ENCODE data around the gene ALPG.
"Not testable (repeated sequence)": the region's sequence is repeated elsewhere in the genome, so short reads cannot be mapped to it uniquely, and the experiment has no call there.

ALPG gene

DNA sequence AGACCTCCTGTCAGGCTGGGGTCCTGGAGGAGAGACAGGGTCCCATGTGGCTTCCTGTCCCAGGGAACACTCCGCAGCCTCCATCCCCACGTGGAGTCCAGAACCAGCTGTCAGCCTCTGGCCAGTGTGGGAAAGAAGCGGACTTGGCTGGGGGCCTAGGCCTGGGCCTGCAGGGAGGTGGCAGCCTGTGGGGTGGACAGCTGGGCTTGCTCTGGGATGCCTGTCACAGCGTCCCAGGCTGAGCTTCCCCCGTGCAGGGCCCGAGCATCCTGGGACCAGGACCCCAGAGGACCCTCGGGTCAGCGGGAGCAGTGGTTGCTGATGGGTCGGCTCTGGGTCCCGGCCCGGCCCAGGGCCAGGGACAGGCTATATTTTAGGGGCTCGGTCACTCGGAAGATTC lies 35.8 kb downstream of the ALPG start:
- not testable (repeated sequence) for H3K9ac ChIP-seq (ENCODE audit: low read length); H3K36me3 ChIP-seq (ENCODE audit: control insufficient read depth, insufficient read depth, low read length); H3K27me3 ChIP-seq (ENCODE audit: control insufficient read depth, insufficient read depth, low read length); H3K9me3 ChIP-seq (ENCODE audit: control insufficient read depth, low read length); H3K4me1 ChIP-seq (ENCODE audit: control insufficient read depth, insufficient read depth, low read length); H3K4me3 ChIP-seq (ENCODE audit: low read length)

DNA sequence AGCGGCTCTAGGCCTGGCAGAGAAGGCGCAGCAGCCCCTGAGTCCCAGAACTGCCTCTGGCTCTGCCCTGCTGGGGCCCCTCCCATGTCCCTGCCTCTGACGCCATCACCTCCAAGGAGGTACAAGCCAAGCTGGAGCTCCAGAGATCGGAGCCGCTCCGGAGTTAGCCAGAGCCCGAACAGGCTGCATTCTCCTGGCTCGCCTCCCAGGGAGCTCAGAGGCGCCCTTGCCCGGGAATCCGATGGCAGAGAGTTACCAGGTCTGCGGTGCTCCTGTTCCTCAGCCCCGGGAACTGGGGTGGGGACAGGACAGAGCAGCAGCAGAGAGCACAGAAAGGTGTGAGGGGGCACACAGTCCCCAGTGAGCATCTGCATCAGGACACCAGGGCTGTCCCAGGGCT lies 36.4 kb downstream of the ALPG start:
- H3K27me3 ChIP-seq (ENCODE audit: control insufficient read depth, insufficient read depth, low read length); H3K4me3 ChIP-seq (ENCODE audit: low read length); H3K36me3 ChIP-seq (ENCODE audit: control insufficient read depth, insufficient read depth, low read length); H3K9ac ChIP-seq (ENCODE audit: low read length); H3K4me1 ChIP-seq (ENCODE audit: control insufficient read depth, insufficient read depth, low read length); H3K9me3 ChIP-seq (ENCODE audit: control insufficient read depth, low read length): not testable (repeated sequence)

DNA sequence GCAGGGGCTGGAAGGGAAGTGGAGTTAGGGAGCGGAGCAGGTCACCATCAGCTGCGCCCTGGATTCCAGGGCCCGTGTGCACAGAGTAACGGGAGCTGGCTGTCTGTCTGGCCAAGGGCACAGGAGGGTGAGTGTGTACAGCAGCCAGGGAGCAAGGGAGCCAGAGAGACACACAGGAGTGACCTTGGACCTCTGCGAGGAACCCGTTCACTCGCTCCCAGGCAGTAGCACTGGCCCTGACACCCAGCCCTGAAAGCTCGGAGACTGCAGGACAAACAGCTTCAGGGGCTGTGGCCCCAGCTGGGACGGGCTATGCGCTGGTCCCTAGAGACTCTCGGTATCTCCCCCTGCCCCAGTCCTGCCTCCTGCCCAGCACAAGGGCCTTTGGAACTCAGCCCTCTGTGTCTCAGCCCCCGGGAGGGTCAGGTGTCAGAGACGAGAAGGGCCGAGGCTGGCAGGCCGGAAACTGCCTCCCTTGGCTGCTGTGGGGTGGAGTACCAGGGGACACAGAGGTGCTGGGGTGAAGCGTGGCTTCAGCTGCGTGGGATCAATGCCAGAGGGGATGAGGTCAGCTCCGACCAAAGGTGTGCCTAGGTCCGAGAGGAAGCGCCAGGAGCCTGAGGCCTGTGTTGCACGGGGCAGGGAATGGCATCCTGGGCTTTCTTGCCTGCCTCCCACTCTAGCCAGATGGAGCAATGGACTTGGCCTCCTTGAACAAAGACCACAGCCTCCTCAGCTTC lies 37.2 kb downstream of the ALPG start:
- H3K4me3 ChIP-seq (ENCODE audit: low read length); H3K27me3 ChIP-seq (ENCODE audit: control insufficient read depth, insufficient read depth, low read length); H3K9ac ChIP-seq (ENCODE audit: low read length); H3K36me3 ChIP-seq (ENCODE audit: control insufficient read depth, insufficient read depth, low read length); H3K9me3 ChIP-seq (ENCODE audit: control insufficient read depth, low read length); H3K4me1 ChIP-seq (ENCODE audit: control insufficient read depth, insufficient read depth, low read length): not testable (repeated sequence)

DNA sequence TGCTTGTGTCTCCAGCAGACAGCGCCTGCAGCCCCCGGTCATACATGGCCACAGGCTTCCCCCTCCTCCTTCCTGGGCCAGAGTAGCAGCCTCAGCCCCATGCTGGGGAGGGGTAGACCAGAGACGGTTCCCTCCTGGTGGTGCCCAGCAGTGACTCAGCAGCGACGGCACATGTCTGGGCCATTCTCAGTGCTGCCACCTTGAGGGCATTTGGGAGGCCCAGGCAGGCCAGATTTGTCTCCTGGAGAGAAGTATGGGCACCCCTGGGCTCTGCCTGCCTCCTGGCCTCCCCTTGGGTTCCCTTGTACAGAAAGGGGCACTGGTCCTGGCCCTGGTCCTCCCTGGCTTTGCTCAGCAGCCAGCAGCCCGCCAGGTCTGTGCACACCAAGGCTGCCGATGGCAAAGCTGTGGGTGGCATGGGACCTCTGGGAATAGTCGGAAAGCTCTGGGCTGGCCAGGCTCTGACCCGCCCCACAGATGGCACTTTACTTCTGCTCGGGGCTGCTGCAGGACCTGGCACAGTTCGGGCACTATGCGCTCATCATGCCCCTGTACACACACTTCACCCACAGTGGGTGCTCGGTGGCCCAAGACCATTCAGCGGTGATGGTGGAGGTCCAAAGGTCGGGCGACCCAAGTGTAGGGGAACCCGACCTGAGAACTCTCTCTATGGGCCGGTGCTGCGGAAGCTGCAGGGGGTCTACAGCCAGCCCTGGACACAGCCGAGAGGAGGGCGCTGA lies 37.9 kb downstream of the ALPG start:
- Histone ChIP-seq H3K27me3 (ENCODE audit: control insufficient read depth, insufficient read depth, low read length) (peaks cover 3% of the 10 kb centered on the region), H3K4me1 (ENCODE audit: control insufficient read depth, insufficient read depth, low read length) (no peaks in the 10 kb centered on the region), H3K9ac (ENCODE audit: low read length) (no peak overlapping the region), H3K9me3 (ENCODE audit: control insufficient read depth, low read length) (no peaks in the 10 kb centered on the region), H3K36me3 (ENCODE audit: control insufficient read depth, insufficient read depth, low read length) (no peaks in the 10 kb centered on the region), H3K4me3 (ENCODE audit: low read length) (no peak overlapping the region)

DNA sequence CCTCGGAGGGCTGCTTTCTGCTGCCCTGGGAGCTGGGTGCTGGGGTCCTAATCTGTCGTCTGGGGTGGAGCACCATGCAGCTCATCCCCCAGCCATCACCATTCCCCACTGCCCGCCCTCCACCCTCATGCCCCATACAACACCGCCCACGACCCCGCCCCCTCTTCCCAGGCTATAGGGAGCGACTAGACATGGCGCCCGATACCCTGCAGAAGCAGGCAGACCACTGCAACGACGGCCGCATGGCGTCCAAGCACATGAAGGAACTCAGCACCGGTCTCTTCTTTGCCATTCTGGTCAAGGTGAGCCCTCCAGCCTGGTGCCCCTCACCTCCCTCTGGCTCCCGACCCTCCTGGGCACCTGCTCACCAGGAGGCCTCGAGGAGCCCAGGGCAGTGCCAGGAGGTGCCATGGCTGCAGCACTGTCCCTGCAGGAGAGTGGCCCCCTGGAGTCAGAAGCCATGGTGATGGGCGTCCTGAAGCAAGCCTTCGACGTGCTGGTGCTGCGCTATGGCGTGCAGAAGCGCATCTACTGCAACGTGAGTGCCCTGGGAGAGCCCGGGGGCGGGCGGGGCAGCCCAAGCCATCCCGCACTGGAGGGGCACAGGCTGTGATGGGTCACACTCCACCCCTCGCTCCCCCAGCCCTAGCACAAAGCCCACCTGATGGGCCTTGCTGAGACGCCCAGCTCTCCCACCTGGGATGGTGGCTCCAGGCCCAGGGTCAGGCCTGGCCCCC lies 38.7 kb downstream of the ALPG start:
- H3K9me3 ChIP-seq (ENCODE audit: control insufficient read depth, low read length); H3K4me3 ChIP-seq (ENCODE audit: low read length); H3K4me1 ChIP-seq (ENCODE audit: control insufficient read depth, insufficient read depth, low read length); H3K36me3 ChIP-seq (ENCODE audit: control insufficient read depth, insufficient read depth, low read length); H3K9ac ChIP-seq (ENCODE audit: low read length); H3K27me3 ChIP-seq (ENCODE audit: control insufficient read depth, insufficient read depth, low read length): not testable (repeated sequence)

DNA sequence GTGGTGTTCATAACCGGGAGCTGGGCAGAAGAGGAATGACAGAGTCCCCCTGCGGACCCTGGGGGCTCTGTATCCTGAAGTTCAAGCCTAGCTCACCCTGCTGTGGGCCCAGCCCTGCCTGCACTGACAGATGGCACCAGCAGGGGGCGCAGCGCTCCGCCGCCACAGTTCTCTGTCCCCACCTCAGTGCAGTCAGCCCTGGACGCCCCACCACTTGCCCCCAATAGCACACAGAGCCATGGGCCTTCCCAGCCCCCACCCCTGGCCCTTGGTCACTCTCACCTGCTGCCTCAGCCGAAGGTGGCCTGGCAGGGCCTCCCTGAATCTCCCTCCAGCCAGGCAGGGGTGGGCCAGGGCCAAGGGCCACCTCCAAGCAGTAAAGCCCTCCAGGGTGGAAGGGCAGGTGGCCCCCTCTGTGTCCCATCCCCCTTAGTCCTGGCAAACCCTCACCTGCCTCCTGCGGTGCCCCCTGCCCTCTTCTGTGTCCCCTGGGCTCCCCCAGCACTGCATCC lies 39.7 kb downstream of the ALPG start:
- not testable (repeated sequence) for H3K36me3 ChIP-seq (ENCODE audit: control insufficient read depth, insufficient read depth, low read length); H3K9ac ChIP-seq (ENCODE audit: low read length); H3K4me1 ChIP-seq (ENCODE audit: control insufficient read depth, insufficient read depth, low read length); H3K27me3 ChIP-seq (ENCODE audit: control insufficient read depth, insufficient read depth, low read length); H3K4me3 ChIP-seq (ENCODE audit: low read length); H3K9me3 ChIP-seq (ENCODE audit: control insufficient read depth, low read length)

DNA sequence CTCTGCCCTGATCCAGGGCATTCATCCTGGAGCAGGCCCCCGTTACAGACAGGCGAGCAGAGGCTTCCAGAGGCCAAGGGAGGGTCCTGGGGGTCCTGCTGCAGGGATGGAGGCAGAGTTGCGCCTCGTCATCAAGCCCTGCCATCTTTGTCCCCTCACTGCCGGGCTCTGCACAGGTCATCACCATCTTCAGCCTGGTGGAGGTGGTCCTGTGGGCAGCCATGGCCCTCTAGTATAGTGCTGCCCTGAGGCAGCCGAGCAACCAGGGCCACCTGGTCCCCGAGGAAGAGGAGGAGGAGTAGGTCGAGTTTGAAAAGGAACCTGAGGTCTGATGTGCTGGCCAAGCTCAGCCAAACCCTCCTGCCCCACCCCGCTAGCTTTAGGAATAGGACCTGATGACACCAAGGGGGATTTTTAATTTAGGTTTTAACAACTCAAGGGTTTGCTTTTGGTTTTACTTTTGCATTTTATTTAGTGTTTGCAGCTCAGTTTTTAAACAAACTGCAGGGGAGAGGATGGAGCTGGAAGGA lies 40.5 kb downstream of the ALPG start:
- H3K27me3 ChIP-seq (ENCODE audit: control insufficient read depth, insufficient read depth, low read length): no peaks in the 10 kb centered on the region
- H3K9me3 ChIP-seq (ENCODE audit: control insufficient read depth, low read length): no peaks in the 10 kb centered on the region
- no peak overlapping the region for H3K4me3 ChIP-seq (ENCODE audit: low read length)
- H3K9ac ChIP-seq (ENCODE audit: low read length): no peak overlapping the region
- H3K4me1 ChIP-seq (ENCODE audit: control insufficient read depth, insufficient read depth, low read length): no peaks in the 10 kb centered on the region
- H3K36me3 ChIP-seq (ENCODE audit: control insufficient read depth, insufficient read depth, low read length): no peaks in the 10 kb centered on the region

DNA sequence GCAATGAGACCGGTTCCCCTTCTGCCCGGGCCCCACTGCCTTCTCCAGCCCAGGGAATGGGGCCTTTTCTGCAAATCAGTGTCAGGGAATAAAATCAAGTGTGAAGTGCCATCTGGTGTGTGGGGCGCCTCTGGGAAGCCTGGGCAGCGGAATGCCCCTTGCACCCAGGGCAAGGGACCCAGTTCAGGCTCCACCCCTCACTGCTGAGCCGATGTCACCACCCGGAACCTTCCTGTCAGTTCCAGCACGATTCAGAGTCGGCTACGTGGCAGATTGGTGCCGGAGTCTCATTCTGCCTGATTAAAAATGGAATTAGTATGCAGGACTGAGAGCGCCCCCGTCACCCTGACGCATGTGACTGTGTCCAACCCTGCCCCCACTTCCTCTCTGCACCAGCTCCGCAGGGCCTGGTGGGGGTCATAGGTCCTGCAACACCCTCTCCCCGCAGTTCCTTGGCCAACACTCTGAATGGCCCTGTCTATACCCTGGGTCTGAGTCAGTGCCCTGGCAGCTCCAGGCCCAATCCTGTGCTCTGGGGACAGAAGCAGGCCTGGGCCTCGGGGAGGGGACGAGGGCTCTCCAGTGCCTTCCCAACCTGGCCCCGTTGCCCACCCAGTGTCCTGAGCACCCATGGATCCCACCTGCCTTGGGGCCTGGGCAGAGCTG lies 41.1 kb downstream of the ALPG start:
- Histone ChIP-seq H3K4me3 (ENCODE audit: low read length) (no peak overlapping the region), H3K4me1 (ENCODE audit: control insufficient read depth, insufficient read depth, low read length) (no peaks in the 10 kb centered on the region), H3K36me3 (ENCODE audit: control insufficient read depth, insufficient read depth, low read length) (no peaks in the 10 kb centered on the region), H3K27me3 (ENCODE audit: control insufficient read depth, insufficient read depth, low read length) (no peaks in the 10 kb centered on the region), H3K9me3 (ENCODE audit: control insufficient read depth, low read length) (no peaks in the 10 kb centered on the region), H3K9ac (ENCODE audit: low read length) (no peak overlapping the region)

DNA sequence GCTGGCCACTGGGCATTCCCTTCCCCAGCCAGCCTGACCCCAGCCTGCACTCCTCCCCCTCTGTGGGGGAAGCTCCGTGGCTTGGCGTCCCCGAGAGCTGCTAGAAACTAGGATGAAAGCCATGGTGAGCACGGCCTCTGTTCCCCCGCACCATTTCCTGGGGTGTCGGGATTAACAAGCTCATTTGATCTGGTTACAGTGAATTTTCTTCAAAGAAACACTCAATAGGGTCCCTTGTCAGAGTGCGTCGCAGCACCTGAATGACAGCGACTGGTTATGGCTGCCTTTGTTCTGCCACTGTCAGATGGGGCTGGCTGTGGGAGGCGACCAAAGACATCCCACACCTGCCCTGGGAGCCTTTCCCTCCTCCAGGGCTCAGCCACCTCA lies 41.7 kb downstream of the ALPG start:
- Histone ChIP-seq H3K4me1 (ENCODE audit: control insufficient read depth, insufficient read depth, low read length) (no peaks in the 10 kb centered on the region), H3K4me3 (ENCODE audit: low read length) (no peak overlapping the region), H3K36me3 (ENCODE audit: control insufficient read depth, insufficient read depth, low read length) (no peaks in the 10 kb centered on the region), H3K27me3 (ENCODE audit: control insufficient read depth, insufficient read depth, low read length) (no peaks in the 10 kb centered on the region), H3K9ac (ENCODE audit: low read length) (no peak overlapping the region), H3K9me3 (ENCODE audit: control insufficient read depth, low read length) (no peaks in the 10 kb centered on the region)

DNA sequence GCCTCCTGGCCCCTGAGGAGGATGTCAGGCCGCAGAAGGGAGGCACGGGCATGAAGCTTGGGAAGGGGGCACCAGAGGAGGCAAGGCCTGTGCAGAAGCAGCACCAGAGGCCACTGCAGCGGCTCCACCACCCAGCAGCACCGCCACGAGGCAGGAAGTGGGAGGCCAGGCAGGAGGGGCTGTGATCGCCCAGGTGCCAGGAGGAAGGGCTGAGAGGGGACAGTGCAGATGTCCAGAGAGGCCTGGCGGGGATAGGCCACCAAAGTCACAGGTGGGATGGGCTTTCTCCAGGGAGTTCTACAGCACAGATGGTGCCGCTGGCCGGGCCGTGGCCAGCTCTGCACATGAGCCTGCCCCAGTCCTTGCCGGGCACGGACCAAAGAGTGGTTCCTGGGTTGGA lies 43.3 kb downstream of the ALPG start:
- H3K9ac ChIP-seq (ENCODE audit: low read length): no peak overlapping the region
- H3K36me3 ChIP-seq (ENCODE audit: control insufficient read depth, insufficient read depth, low read length): no peaks in the 10 kb centered on the region
- no peak overlapping the region for H3K4me3 ChIP-seq (ENCODE audit: low read length)
- no peaks in the 10 kb centered on the region for H3K4me1 ChIP-seq (ENCODE audit: control insufficient read depth, insufficient read depth, low read length)
- H3K9me3 ChIP-seq (ENCODE audit: control insufficient read depth, low read length): no peaks in the 10 kb centered on the region
- H3K27me3 ChIP-seq (ENCODE audit: control insufficient read depth, insufficient read depth, low read length): no peaks in the 10 kb centered on the region

DNA sequence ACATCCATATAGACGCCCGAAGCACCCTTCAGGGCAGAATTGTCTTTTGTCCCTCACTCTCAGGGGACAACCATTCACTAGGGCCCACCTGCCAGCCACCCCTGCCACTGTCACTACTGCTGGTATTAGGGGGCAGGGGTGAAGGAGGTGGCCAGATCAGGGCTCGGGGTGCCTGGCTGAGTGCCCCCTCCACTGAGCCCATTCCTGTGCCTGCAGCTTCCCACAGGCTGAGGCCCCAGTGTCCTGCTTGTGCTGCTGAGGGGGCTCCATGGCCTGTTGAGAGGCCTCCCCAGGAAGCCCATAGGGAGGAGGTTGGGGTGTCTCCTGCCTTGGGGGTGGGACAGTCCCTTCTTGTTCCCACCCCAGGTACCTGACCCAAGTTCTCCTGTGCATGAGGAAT lies 45.0 kb downstream of the ALPG start:
- H3K9me3 ChIP-seq (ENCODE audit: control insufficient read depth, low read length); H3K27me3 ChIP-seq (ENCODE audit: control insufficient read depth, insufficient read depth, low read length); H3K36me3 ChIP-seq (ENCODE audit: control insufficient read depth, insufficient read depth, low read length); H3K9ac ChIP-seq (ENCODE audit: low read length); H3K4me1 ChIP-seq (ENCODE audit: control insufficient read depth, insufficient read depth, low read length); H3K4me3 ChIP-seq (ENCODE audit: low read length): not testable (repeated sequence)

DNA sequence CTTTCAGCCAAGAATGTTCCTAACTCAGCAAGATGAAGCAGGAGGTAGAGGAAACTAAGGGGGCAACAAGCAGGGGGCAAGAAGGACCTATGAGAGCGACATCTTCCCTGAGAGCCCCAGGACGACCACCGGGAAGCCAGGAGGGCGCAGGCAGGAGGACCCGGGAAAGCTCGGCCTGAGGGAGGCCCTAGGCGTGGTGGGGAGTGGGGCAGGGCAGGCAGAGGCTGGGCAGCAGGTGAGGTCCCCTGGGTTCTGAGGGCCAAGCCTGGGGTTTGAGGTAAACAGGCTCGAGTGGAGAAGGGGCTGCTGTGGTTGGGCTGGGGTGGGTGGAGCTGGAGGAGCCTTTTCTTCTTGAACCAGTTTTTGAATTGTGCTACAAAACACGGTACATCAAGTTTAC lies 48.0 kb downstream of the ALPG start:
- H3K9me3 ChIP-seq (ENCODE audit: control insufficient read depth, low read length): no peaks in the 10 kb centered on the region
- H3K4me3 ChIP-seq (ENCODE audit: low read length): no peak overlapping the region
- H3K27me3 ChIP-seq (ENCODE audit: control insufficient read depth, insufficient read depth, low read length): peaks cover 18% of the 10 kb centered on the region
- no peaks in the 10 kb centered on the region for H3K36me3 ChIP-seq (ENCODE audit: control insufficient read depth, insufficient read depth, low read length)
- H3K9ac ChIP-seq (ENCODE audit: low read length): no peak overlapping the region
- H3K4me1 ChIP-seq (ENCODE audit: control insufficient read depth, insufficient read depth, low read length): peaks cover 9% of the 10 kb centered on the region

Measured in mucosa of stomach (tissue), 1 donor.